Measurements from ENCODE around the gene PRPF19. TPM values are rescaled to one million over a fixed set of nuclear protein-coding genes. Genes with fewer than 3 reads are reported as not detected.

Gene PRPF19
- total RNA-seq, 3 donors from 2014 or later, result 61.1 to 74.1 (median 64.6) TPM

- TF ChIP-seq, protein P1, sequence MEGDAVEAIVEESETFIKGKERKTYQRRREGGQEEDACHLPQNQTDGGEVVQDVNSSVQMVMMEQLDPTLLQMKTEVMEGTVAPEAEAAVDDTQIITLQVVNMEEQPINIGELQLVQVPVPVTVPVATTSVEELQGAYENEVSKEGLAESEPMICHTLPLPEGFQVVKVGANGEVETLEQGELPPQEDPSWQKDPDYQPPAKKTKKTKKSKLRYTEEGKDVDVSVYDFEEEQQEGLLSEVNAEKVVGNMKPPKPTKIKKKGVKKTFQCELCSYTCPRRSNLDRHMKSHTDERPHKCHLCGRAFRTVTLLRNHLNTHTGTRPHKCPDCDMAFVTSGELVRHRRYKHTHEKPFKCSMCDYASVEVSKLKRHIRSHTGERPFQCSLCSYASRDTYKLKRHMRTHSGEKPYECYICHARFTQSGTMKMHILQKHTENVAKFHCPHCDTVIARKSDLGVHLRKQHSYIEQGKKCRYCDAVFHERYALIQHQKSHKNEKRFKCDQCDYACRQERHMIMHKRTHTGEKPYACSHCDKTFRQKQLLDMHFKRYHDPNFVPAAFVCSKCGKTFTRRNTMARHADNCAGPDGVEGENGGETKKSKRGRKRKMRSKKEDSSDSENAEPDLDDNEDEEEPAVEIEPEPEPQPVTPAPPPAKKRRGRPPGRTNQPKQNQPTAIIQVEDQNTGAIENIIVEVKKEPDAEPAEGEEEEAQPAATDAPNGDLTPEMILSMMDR (IDR thresholded peaks at IDR 0.05), result no peak
- no peak overlapping the region for H3K4me3 ChIP-seq
Measured at GRCh38 chr11:60942219-60942618, 35.8 kb upstream of the PRPF19 start.

DNA sequence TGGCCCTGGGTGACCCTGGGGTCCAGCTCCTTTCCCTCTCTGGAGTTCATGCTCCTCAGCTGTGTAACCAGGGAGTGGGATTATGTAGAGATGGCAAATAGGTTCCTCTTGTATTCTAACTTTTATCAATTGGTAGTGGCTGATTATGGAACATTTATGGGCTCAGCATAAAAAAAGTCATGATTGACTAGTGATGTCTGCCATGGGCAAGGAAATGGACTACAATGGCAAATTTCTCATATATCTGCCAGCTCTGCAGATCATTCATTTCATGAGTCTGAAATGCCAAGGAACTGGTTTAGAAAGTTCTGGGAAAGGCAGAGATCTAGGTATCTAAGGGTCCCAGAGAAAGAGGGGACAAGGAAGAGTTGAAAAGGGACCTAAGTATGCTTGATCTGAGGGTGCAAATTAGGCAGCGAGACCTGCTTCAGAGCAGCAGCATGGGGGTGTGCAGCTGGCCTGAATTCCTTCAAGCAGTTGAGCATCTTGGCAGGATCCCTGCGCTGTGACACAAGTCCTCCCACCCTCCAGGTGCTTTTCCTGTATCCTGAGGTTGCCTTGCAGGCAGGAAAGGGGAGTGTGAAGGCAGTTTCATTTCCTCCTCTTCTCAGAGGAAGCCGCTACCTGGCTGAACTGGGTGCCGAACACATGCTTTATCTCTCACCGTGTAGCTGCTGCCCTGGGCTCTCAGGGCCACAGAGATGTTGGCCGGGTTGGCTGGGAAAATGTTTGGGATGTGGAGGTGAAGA, 35.2 kb upstream of the PRPF19 start:
- ATAC-seq, result no peak

More at GRCh38 chr11:60942219-60942618, 35.8 kb upstream of the PRPF19 start:
- DNase-seq (no peak), ATAC-seq (no peak)
- no peaks in the 10 kb centered on the region for H3K9me3 ChIP-seq
- no peaks in the 10 kb centered on the region for H3K36me3 ChIP-seq (ENCODE audit: low read depth)
- H3K4me1 ChIP-seq (ENCODE audit: low read depth), result peaks cover 3% of the 10 kb centered on the region
- intact Hi-C loops (cut with DNase I, micrococcal nuclease), result no loop called here

DNA sequence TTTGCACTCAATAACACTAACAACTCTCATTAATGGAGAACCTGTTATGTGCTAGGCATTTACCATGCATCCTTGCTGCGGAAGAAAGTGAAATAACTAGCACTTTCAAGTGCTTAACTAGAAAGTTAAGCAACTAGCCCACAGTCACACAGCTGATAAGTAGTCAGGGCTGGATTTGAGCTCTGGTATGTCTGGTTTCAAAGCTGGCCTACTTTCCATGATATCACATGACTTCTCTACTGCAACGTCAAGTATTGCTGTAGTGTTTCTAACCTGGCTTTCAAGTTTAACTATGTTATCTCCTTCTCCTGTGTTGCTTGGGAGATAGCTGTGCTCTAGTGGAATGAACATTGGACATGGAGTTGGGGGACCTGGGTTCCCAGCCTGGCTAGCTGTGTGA, 33.5 kb upstream of the PRPF19 start:
- Histone ChIP-seq H3K9me3 (no peaks in the 10 kb centered on the region), H3K36me3 (ENCODE audit: low read depth) (no peaks in the 10 kb centered on the region), H3K4me1 (ENCODE audit: low read depth) (peaks cover 3% of the 10 kb centered on the region), H3K4me3 (no peak overlapping the region)
- intact Hi-C loops (cut with DNase I, micrococcal nuclease), result no loop called here
- no peak for DNase-seq
- TF ChIP-seq, protein P1 (IDR thresholded peaks at IDR 0.05), result no peak
- ATAC-seq, result no peak

More for the DNA sequence above, 35.2 kb upstream of the PRPF19 start:
- TF ChIP-seq, protein P1 (IDR thresholded peaks at IDR 0.05), result no peak
- DNase-seq, result no peak
- no peak overlapping the region for H3K4me3 ChIP-seq
- peaks cover 3% of the 10 kb centered on the region for H3K4me1 ChIP-seq (ENCODE audit: low read depth)
- no peaks in the 10 kb centered on the region for H3K36me3 ChIP-seq (ENCODE audit: low read depth)
- intact Hi-C loops (cut with DNase I, micrococcal nuclease), result no loop called here
- no peaks in the 10 kb centered on the region for H3K9me3 ChIP-seq

GRCh38 chr11:60939301-60939700, 32.9 kb upstream of the PRPF19 start:
- TF ChIP-seq, protein P1 (IDR thresholded peaks at IDR 0.05), result no peak

GRCh38 chr11:60938500-60938899, 32.1 kb upstream of the PRPF19 start:
- ATAC-seq, result no peak

More at GRCh38 chr11:60939301-60939700, 32.9 kb upstream of the PRPF19 start:
- no peaks in the 10 kb centered on the region for H3K36me3 ChIP-seq (ENCODE audit: low read depth)
- H3K4me3 ChIP-seq, result no peak overlapping the region
- H3K9me3 ChIP-seq, result no peaks in the 10 kb centered on the region
- intact Hi-C loops (cut with DNase I, micrococcal nuclease), result no loop called here
- peaks cover 3% of the 10 kb centered on the region for H3K4me1 ChIP-seq (ENCODE audit: low read depth)
- DNase-seq, result no peak
- ATAC-seq, result no peak

More at GRCh38 chr11:60938500-60938899, 32.1 kb upstream of the PRPF19 start:
- Histone ChIP-seq H3K4me3 (no peak overlapping the region), H3K9me3 (no peaks in the 10 kb centered on the region), H3K36me3 (ENCODE audit: low read depth) (no peaks in the 10 kb centered on the region), H3K4me1 (ENCODE audit: low read depth) (peaks cover 2% of the 10 kb centered on the region)
- intact Hi-C loops (cut with DNase I, micrococcal nuclease), result no loop called here
- DNase-seq, result no peak
- TF ChIP-seq, protein P1 (IDR thresholded peaks at IDR 0.05), result no peak
